ENCODE measurements around the gene SAFB. TPM values are rescaled to one million over a fixed set of nuclear protein-coding genes. Genes with fewer than 3 reads are reported as not detected.

The SAFB gene
- total RNA-seq, 1 experiment from 2014 or later = 44.4 TPM

DNA sequence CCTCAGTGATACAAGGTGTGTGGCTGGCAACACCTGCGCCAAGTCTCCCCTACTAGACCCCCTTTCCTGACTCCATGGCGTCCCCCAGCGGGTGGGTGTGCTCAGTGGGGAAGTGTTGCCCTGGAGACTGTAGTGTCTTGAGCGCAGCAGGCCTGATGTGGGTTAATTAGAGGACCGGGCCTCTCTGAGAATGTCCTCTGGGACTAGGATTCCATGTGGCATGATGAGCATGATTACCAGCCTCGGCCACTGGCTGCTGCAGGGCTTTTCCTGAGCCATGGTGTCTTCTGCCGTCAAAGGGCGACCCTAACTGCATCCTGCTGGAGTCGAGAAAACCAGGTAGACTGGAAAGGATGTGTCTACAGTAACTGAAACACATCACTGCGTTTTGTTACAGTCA is 29.4 kb downstream of the SAFB start:
- Histone ChIP-seq H3K36me3 (replicated peaks; ENCODE audit: control insufficient read depth, insufficient read depth, low read length) (peaks cover 54% of the 10 kb centered on the region), H3K4me3 (ENCODE audit: insufficient read depth, low read depth, low read length) (no peak overlapping the region), H3K27me3 (ENCODE audit: control insufficient read depth, insufficient read depth, low read length) (no peaks in the 10 kb centered on the region)
- no peak for DNase-seq

DNA sequence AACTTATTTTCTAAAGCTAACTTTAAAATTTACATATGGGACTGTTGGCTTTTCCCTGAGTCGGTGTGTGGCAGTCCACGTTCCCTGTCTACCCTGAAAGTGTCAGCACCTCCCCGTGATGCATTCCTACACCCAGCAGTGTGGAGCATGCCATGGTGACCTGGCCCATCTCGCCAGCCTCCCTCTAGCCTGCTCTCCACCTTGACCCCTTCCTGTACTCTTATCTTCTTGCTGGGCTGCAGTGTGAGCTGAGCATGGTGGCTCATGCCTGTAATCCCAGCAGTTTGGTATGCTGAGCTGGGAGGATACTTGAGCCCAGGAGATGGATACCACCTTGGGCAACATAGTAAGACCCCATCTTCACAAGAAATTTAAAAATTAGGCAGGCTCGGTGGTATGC is 32.0 kb downstream of the SAFB start:
- no peaks in the 10 kb centered on the region for H3K27me3 ChIP-seq (ENCODE audit: control insufficient read depth, insufficient read depth, low read length)
- H3K4me3 ChIP-seq (ENCODE audit: insufficient read depth, low read depth, low read length) = no peak overlapping the region
- peaks cover 49% of the 10 kb centered on the region for H3K36me3 ChIP-seq (replicated peaks; ENCODE audit: control insufficient read depth, insufficient read depth, low read length)
- DNase-seq = no peak

GRCh38 chr19:5655412-5655811 is 32.5 kb downstream of the SAFB start:
- no peak for DNase-seq
- no peaks in the 10 kb centered on the region for H3K27me3 ChIP-seq (ENCODE audit: control insufficient read depth, insufficient read depth, low read length)
- peaks cover 49% of the 10 kb centered on the region for H3K36me3 ChIP-seq (replicated peaks; ENCODE audit: control insufficient read depth, insufficient read depth, low read length)
- H3K4me3 ChIP-seq (ENCODE audit: insufficient read depth, low read depth, low read length) = no peak overlapping the region

GRCh38 chr19:5661483-5661882 is 38.6 kb downstream of the SAFB start:
- Histone ChIP-seq H3K27me3 (ENCODE audit: control insufficient read depth, insufficient read depth, low read length) (no peaks in the 10 kb centered on the region), H3K36me3 (replicated peaks; ENCODE audit: control insufficient read depth, insufficient read depth, low read length) (peaks cover 48% of the 10 kb centered on the region)
- no peak for DNase-seq

DNA sequence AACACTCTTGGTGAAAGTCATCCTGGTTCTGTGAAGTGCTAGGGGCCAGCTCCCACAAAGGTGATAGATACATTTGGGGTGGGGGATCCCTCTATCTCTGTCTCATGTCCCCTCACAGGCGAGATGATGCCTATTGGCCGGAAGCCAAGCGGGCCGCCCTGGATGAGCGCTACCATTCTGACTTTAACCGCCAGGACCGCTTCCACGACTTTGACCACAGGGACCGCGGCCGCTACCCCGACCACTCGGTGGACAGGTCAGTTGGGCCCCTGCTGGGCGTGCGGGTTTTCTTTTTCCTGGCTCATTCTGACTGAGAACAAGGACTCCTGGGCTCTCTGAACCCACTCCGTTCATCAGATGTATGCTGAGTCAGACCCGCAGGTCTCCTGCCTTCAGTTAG is 41.0 kb downstream of the SAFB start:
- H3K36me3 ChIP-seq (replicated peaks; ENCODE audit: control insufficient read depth, insufficient read depth, low read length) = peaks cover 48% of the 10 kb centered on the region
- DNase-seq = no peak
- no peak overlapping the region for H3K4me3 ChIP-seq (ENCODE audit: insufficient read depth, low read depth, low read length)
- H3K27me3 ChIP-seq (ENCODE audit: control insufficient read depth, insufficient read depth, low read length) = no peaks in the 10 kb centered on the region

More at GRCh38 chr19:5661483-5661882, 38.6 kb downstream of the SAFB start:
- no peak overlapping the region for H3K4me3 ChIP-seq (ENCODE audit: insufficient read depth, low read depth, low read length)

GRCh38 chr19:5664515-5664914 is 41.6 kb downstream of the SAFB start:
- Histone ChIP-seq H3K36me3 (replicated peaks; ENCODE audit: control insufficient read depth, insufficient read depth, low read length) (peaks cover 51% of the 10 kb centered on the region), H3K4me3 (ENCODE audit: insufficient read depth, low read depth, low read length) (no peak overlapping the region), H3K27me3 (ENCODE audit: control insufficient read depth, insufficient read depth, low read length) (no peaks in the 10 kb centered on the region)
- DNase-seq = no peak

DNA sequence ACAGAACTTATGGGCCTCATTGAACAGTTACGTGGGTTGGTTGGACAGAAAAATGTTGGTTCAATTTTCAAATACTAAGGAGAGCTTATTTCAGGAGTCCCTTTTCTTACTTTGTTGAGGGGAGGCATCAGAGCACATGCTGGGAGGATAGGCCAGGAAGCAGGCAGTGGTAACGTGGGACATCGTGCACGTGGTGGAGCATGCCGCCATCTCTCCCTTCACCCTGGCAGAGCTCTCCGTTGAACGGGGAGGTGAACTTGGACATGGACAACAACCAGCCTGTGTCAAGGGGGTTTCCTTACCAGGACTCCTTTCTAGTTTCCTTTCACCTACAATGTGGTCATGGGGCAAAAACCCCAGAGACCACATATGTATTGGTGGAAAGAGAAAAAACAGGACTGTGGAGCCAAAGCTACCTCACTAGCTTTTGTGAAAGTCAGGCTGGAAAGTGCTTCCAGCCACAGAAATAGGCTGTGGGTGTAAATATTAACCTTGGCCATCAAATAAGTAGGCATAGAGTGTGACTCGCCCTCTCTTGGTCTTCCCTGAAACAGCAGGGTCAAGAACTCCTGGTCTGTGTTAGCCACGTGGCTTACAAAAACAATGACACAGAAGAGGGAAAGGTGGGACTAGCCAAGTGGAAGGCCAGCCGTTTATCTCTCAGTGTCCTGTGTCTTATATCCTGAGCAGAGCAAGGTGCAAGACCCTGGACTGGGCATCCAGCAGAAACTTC is 43.1 kb downstream of the SAFB start:
- H3K4me3 ChIP-seq (ENCODE audit: insufficient read depth, low read depth, low read length) = no peak overlapping the region
- DNase-seq = no peak
- H3K27me3 ChIP-seq (ENCODE audit: control insufficient read depth, insufficient read depth, low read length) = no peaks in the 10 kb centered on the region
- peaks cover 48% of the 10 kb centered on the region for H3K36me3 ChIP-seq (replicated peaks; ENCODE audit: control insufficient read depth, insufficient read depth, low read length)

DNA sequence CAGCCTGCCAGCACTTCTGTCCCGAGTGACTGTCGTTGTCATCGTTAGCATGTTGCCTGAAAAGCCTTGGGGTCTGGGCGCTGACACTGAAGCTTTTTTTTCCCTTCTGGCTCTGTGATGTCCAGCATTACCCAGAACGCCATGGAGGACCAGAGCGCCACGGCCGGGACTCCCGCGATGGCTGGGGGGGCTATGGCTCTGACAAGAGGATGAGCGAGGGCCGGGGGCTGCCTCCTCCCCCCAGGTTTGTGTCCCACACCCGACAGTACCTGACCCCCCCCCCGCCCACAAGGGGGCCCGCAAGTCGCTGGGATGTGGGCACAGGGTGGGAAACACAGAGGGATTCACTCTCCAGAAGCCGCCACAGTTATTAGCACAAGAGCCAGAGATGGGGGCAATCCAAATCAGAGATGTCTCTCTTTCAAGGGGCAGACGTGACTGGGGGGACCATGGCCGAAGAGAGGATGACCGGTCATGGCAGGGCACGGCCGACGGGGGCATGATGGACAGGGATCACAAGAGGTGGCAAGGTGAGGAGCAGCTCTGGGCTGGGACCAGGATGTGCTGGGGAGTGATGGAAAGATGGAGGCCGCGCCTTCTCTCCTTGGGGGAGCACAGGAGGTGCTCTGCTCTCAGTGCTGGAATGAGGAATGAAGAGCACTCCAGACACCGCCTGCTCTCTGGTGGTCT is 44.2 kb downstream of the SAFB start:
- Histone ChIP-seq H3K27me3 (ENCODE audit: control insufficient read depth, insufficient read depth, low read length) (no peaks in the 10 kb centered on the region), H3K36me3 (replicated peaks; ENCODE audit: control insufficient read depth, insufficient read depth, low read length) (peaks cover 43% of the 10 kb centered on the region), H3K4me3 (ENCODE audit: insufficient read depth, low read depth, low read length) (no peak overlapping the region)
- no peak for DNase-seq

GRCh38 chr19:5667751-5668271 is 44.9 kb downstream of the SAFB start:
- Histone ChIP-seq H3K27me3 (ENCODE audit: control insufficient read depth, insufficient read depth, low read length) (no peaks in the 10 kb centered on the region), H3K36me3 (replicated peaks; ENCODE audit: control insufficient read depth, insufficient read depth, low read length) (peaks cover 40% of the 10 kb centered on the region), H3K4me3 (ENCODE audit: insufficient read depth, low read depth, low read length) (no peak overlapping the region)
- DNase-seq = peak; percentile 91

- peaks cover 31% of the 10 kb centered on the region for H3K36me3 ChIP-seq (replicated peaks; ENCODE audit: control insufficient read depth, insufficient read depth, low read length)
- no peak overlapping the region for H3K4me3 ChIP-seq (ENCODE audit: insufficient read depth, low read depth, low read length)
- no peaks in the 10 kb centered on the region for H3K27me3 ChIP-seq (ENCODE audit: control insufficient read depth, insufficient read depth, low read length)
- no peak for DNase-seq
These were observed 46.3 kb downstream of the SAFB start for GRCh38 chr19:5669212-5669611.

- no peaks in the 10 kb centered on the region for H3K27me3 ChIP-seq (ENCODE audit: control insufficient read depth, insufficient read depth, low read length)
- H3K36me3 ChIP-seq (replicated peaks; ENCODE audit: control insufficient read depth, insufficient read depth, low read length) = peaks cover 13% of the 10 kb centered on the region
- H3K4me3 ChIP-seq (ENCODE audit: insufficient read depth, low read depth, low read length) = no peak overlapping the region
- no peak for DNase-seq
These were observed 48.7 kb downstream of the SAFB start for GRCh38 chr19:5671600-5671999.

- no peaks in the 10 kb centered on the region for H3K27me3 ChIP-seq (ENCODE audit: control insufficient read depth, insufficient read depth, low read length)
- DNase-seq = no peak
- no peak overlapping the region for H3K4me3 ChIP-seq (ENCODE audit: insufficient read depth, low read depth, low read length)
These were observed 50.0 kb downstream of the SAFB start for GRCh38 chr19:5672708-5673459.

GRCh38 chr19:5673752-5674151 is 50.9 kb downstream of the SAFB start:
- DNase-seq = no peak
- Histone ChIP-seq H3K27me3 (ENCODE audit: control insufficient read depth, insufficient read depth, low read length) (no peaks in the 10 kb centered on the region), H3K36me3 (replicated peaks; ENCODE audit: control insufficient read depth, insufficient read depth, low read length) (peaks cover 7% of the 10 kb centered on the region), H3K4me3 (ENCODE audit: insufficient read depth, low read depth, low read length) (no peak overlapping the region)

More at GRCh38 chr19:5672708-5673459, 50.0 kb downstream of the SAFB start:
- H3K36me3 ChIP-seq (replicated peaks; ENCODE audit: control insufficient read depth, insufficient read depth, low read length) = peaks cover 7% of the 10 kb centered on the region

GRCh38 chr19:5674714-5675113 is 51.8 kb downstream of the SAFB start:
- no peak overlapping the region for H3K4me3 ChIP-seq (ENCODE audit: insufficient read depth, low read depth, low read length)
- peaks cover 1% of the 10 kb centered on the region for H3K36me3 ChIP-seq (replicated peaks; ENCODE audit: control insufficient read depth, insufficient read depth, low read length)
- H3K27me3 ChIP-seq (ENCODE audit: control insufficient read depth, insufficient read depth, low read length) = no peaks in the 10 kb centered on the region
- no peak for DNase-seq
